ENCODE data around the gene DOCK1. TPM values are rescaled to one million over a fixed set of nuclear protein-coding genes. Genes with fewer than 3 reads are reported as not detected.

DOCK1 gene
- total RNA-seq, 1 donor from 2014 or later, result 72.6 TPM

DNA sequence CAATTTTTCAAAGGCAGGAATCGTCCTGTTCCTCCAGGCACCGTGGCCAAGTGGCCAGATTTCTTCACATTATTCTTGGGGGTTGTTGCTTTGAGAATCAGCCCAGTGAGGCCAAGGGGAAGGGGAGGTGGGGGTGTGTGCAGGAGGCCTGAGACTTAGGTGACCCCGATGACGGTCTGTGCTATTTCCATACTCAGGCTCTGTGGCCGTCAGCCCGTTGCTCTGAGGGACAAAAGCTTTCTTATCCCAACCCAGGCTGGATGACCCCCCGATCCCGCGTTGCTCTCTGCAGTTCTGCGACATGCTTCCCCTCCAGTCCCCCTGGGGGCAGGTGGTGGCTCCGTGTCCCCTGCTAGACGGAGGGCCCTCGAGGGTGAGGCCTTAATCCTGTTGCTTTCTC, 14.2 kb downstream of the DOCK1 start:
- no peaks in the 10 kb centered on the region for H3K27me3 ChIP-seq
- no peaks in the 10 kb centered on the region for H3K36me3 ChIP-seq
- no peak overlapping the region for H2AFZ ChIP-seq (replicated peaks)
- no peak overlapping the region for H3K4me3 Mint-ChIP-seq
- H3K27ac ChIP-seq, result no peak overlapping the region
- TF ChIP-seq EZH2phosphoT487 (IDR thresholded peaks at IDR 0.05), result no peak
- no peak for TF ChIP-seq EZH2 (IDR thresholded peaks at IDR 0.05)
- TF ChIP-seq, protein P1, sequence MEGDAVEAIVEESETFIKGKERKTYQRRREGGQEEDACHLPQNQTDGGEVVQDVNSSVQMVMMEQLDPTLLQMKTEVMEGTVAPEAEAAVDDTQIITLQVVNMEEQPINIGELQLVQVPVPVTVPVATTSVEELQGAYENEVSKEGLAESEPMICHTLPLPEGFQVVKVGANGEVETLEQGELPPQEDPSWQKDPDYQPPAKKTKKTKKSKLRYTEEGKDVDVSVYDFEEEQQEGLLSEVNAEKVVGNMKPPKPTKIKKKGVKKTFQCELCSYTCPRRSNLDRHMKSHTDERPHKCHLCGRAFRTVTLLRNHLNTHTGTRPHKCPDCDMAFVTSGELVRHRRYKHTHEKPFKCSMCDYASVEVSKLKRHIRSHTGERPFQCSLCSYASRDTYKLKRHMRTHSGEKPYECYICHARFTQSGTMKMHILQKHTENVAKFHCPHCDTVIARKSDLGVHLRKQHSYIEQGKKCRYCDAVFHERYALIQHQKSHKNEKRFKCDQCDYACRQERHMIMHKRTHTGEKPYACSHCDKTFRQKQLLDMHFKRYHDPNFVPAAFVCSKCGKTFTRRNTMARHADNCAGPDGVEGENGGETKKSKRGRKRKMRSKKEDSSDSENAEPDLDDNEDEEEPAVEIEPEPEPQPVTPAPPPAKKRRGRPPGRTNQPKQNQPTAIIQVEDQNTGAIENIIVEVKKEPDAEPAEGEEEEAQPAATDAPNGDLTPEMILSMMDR (IDR thresholded peaks at IDR 0.05), result no peak
- no peaks in the 10 kb centered on the region for H3K9me3 ChIP-seq (ENCODE audit: low read depth)
- peaks cover 7% of the 10 kb centered on the region for H3K9me3 Mint-ChIP-seq
- peaks cover 10% of the 10 kb centered on the region for H3K4me1 Mint-ChIP-seq
- H3K9ac ChIP-seq, result no peak overlapping the region
- H3K27me3 Mint-ChIP-seq (ENCODE audit: insufficient read depth, low read depth), result peaks cover 7% of the 10 kb centered on the region
- H3K79me2 ChIP-seq (ENCODE audit: low read depth), result peaks cover 94% of the 10 kb centered on the region
- H3F3A ChIP-seq (ENCODE audit: low read depth), result no peaks in the 10 kb centered on the region
- H3K27ac Mint-ChIP-seq, result no peak overlapping the region
- H3K4me1 ChIP-seq, result peaks cover 21% of the 10 kb centered on the region
- no peak overlapping the region for H3K4me3 ChIP-seq
- H4K20me1 ChIP-seq (ENCODE audit: low read depth), result peaks cover 32% of the 10 kb centered on the region
- H3K4me2 ChIP-seq, result no peak overlapping the region
- peaks cover 25% of the 10 kb centered on the region for H3K36me3 Mint-ChIP-seq
- DNase-seq (ENCODE audit: low spot score), result peak; percentile 26

DNA sequence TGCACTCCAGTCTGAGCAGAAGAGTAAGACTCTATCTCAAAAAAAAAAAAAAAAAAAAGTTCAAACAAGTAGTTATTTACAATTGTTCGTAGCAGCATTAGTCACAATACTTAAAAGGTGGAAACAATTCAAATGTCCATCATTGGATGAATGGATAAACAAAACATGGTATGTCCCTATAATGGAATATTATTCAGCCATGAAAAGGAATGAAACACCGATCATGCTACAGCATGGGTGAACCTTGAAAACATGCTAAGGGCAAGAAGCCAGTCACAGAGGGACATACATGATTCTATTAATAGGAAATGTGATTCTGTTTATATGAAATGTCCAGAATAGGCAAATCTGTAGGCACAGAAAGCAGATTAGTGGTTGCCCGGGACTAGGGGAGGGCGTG, 15.9 kb downstream of the DOCK1 start:
- no peak overlapping the region for H3K4me3 Mint-ChIP-seq
- Histone ChIP-seq H2AFZ (replicated peaks) (no peak overlapping the region), H3K36me3 (no peaks in the 10 kb centered on the region), H3F3A (ENCODE audit: low read depth) (no peaks in the 10 kb centered on the region), H4K20me1 (ENCODE audit: low read depth) (peaks cover 36% of the 10 kb centered on the region), H3K4me3 (no peak overlapping the region), H3K4me1 (peaks cover 21% of the 10 kb centered on the region), H3K27ac (no peak overlapping the region), H3K9ac (no peak overlapping the region), H3K79me2 (ENCODE audit: low read depth) (peaks cover 93% of the 10 kb centered on the region), H3K4me2 (no peak overlapping the region), H3K9me3 (ENCODE audit: low read depth) (no peaks in the 10 kb centered on the region), H3K27me3 (no peaks in the 10 kb centered on the region)
- no peaks in the 10 kb centered on the region for H3K9me3 Mint-ChIP-seq
- no peak overlapping the region for H3K27ac Mint-ChIP-seq
- H3K27me3 Mint-ChIP-seq (ENCODE audit: insufficient read depth, low read depth), result peaks cover 5% of the 10 kb centered on the region
- peaks cover 10% of the 10 kb centered on the region for H3K4me1 Mint-ChIP-seq
- TF ChIP-seq EZH2phosphoT487 (IDR thresholded peaks at IDR 0.05) (no peak), EZH2 (IDR thresholded peaks at IDR 0.05) (no peak)
- TF ChIP-seq, protein P1 (IDR thresholded peaks at IDR 0.05), result no peak
- H3K36me3 Mint-ChIP-seq, result peaks cover 15% of the 10 kb centered on the region
- no peak for DNase-seq (ENCODE audit: low spot score)

DNA sequence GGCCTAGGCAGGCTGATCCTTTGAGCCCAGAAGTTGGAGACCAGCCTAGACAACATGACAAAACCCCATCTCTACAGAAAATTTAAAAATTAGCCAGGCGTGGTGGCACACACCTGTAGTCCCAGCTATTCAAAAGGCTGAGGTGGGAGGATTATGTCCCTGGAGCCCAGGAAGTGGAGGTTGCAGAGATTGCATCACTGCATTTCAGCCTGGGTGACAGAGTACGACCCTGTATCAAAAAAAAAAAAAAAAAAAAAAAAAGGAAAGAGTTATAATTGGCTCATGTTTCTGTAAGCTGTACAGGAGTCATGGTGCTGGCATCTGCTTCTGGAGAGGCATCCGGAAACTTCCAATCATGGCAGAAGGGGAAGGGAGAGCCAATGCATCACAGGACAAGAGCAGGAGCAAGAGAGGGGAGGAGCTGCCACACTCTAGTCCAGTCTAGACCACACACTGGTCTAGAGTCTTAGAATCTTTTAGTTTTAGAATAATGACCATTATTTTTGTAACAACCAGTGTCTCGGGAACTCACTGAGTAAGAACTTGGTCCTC, 16.8 kb downstream of the DOCK1 start:
- H3K4me3 ChIP-seq, result no peak overlapping the region
- no peak overlapping the region for H3K4me3 Mint-ChIP-seq
- no peaks in the 10 kb centered on the region for H3K27me3 ChIP-seq
- H3K9ac ChIP-seq, result no peak overlapping the region
- H3K4me2 ChIP-seq, result no peak overlapping the region
- H3K4me1 Mint-ChIP-seq, result peaks cover 10% of the 10 kb centered on the region
- H3K4me1 ChIP-seq, result peaks cover 21% of the 10 kb centered on the region
- no peaks in the 10 kb centered on the region for H3K9me3 Mint-ChIP-seq
- TF ChIP-seq EZH2phosphoT487 (IDR thresholded peaks at IDR 0.05), result no peak
- TF ChIP-seq, protein P1 (IDR thresholded peaks at IDR 0.05), result no peak
- no peak for TF ChIP-seq EZH2 (IDR thresholded peaks at IDR 0.05)
- no peaks in the 10 kb centered on the region for H3F3A ChIP-seq (ENCODE audit: low read depth)
- peaks cover 35% of the 10 kb centered on the region for H4K20me1 ChIP-seq (ENCODE audit: low read depth)
- H3K79me2 ChIP-seq (ENCODE audit: low read depth), result peaks cover 88% of the 10 kb centered on the region
- peaks cover 5% of the 10 kb centered on the region for H3K27me3 Mint-ChIP-seq (ENCODE audit: insufficient read depth, low read depth)
- H3K9me3 ChIP-seq (ENCODE audit: low read depth), result no peaks in the 10 kb centered on the region
- H3K36me3 Mint-ChIP-seq, result peaks cover 24% of the 10 kb centered on the region
- no peak overlapping the region for H3K27ac Mint-ChIP-seq
- H3K36me3 ChIP-seq, result no peaks in the 10 kb centered on the region
- no peak for DNase-seq (ENCODE audit: low spot score)
- H3K27ac ChIP-seq, result no peak overlapping the region
- no peak overlapping the region for H2AFZ ChIP-seq (replicated peaks)
